Astrocyte (in vitro differentiated cells and primary cell): ENCODE measurements around the gene GNB1. TPM values are rescaled to one million over a fixed set of nuclear protein-coding genes. Genes with fewer than 3 reads are reported as not detected.

Source experiments
- DNase-seq: peaks from one replicate; pipeline ENCODE4 v3.0.0-alpha.2; 2010; ENCODE audit warnings: low read depth
- FAIRE-seq: peaks from 2 replicates; lab custom pipeline; 2011; peaks lifted over from hg19 to GRCh38; lab: Jason Lieb, UNC
- H2AFZ ChIP-seq: 2 replicates; pipeline ENCODE4 v1.6.0; 2012; ENCODE audit warnings: low read depth, low read length, inconsistent platforms
- H3K27ac ChIP-seq: 2 replicates; pipeline ENCODE4 v1.5.1; 2011; ENCODE audit warnings: low read depth, low read length, inconsistent platforms
- H3K27me3 ChIP-seq: 2 replicates; pipeline ENCODE4 v1.6.0; 2011; ENCODE audit warnings: low read length, inconsistent platforms; ENCODE audit not compliant: insufficient read depth
- H3K36me3 ChIP-seq: 2 replicates; pipeline ENCODE4 v1.5.1; 2011; ENCODE audit warnings: low read length, inconsistent platforms; ENCODE audit not compliant: insufficient read depth
- H3K4me1 ChIP-seq: 2 replicates; pipeline ENCODE4 v1.5.1; 2011; ENCODE audit warnings: low read length, inconsistent platforms; ENCODE audit not compliant: insufficient read depth
- H3K4me2 ChIP-seq: 2 replicates; pipeline ENCODE4 v1.6.0; 2012; ENCODE audit warnings: low read length, inconsistent platforms
- H3K4me3 ChIP-seq: 2 replicates; pipeline ENCODE4 v1.5.1; 2011; ENCODE audit warnings: low read depth, mild to moderate bottlenecking, low read length, inconsistent platforms; ENCODE audit not compliant: insufficient read depth
- H3K79me2 ChIP-seq: 2 replicates; pipeline ENCODE4 v1.6.0; 2012; ENCODE audit warnings: mild to moderate bottlenecking, low read length, inconsistent platforms; ENCODE audit not compliant: insufficient read depth
- H3K9ac ChIP-seq: 2 replicates; pipeline ENCODE4 v1.6.0; 2012; ENCODE audit warnings: mild to moderate bottlenecking, low read length, inconsistent platforms
- H3K9me3 ChIP-seq: 2 replicates; pipeline ENCODE4 v1.5.1; 2012; ENCODE audit warnings: low read depth, mild to moderate bottlenecking, low read length, inconsistent platforms; ENCODE audit not compliant: insufficient read depth
- H4K20me1 ChIP-seq: 2 replicates; pipeline ENCODE4 v1.6.0; 2012; ENCODE audit warnings: low read length, inconsistent platforms; ENCODE audit not compliant: insufficient read depth
- H3K27ac Mint-ChIP-seq: one replicate; pipeline ENCODE4 v1.8.0; 2021; ENCODE audit warnings: mild to moderate bottlenecking, mixed read lengths; ENCODE audit not compliant: unreplicated experiment
- H3K27me3 Mint-ChIP-seq: one replicate; pipeline ENCODE4 v1.8.0; 2021; ENCODE audit warnings: low read depth, mixed read lengths; ENCODE audit not compliant: unreplicated experiment
- H3K36me3 Mint-ChIP-seq: one replicate; pipeline ENCODE4 v1.8.0; 2021; ENCODE audit warnings: low read depth, mixed read lengths; ENCODE audit not compliant: unreplicated experiment
- H3K4me1 Mint-ChIP-seq: one replicate; pipeline ENCODE4 v1.8.0; 2021; ENCODE audit warnings: low read depth, mixed read lengths; ENCODE audit not compliant: unreplicated experiment
- H3K4me3 Mint-ChIP-seq: one replicate; pipeline ENCODE4 v1.8.0; 2021; ENCODE audit warnings: mild to moderate bottlenecking, moderate library complexity, mixed read lengths; ENCODE audit not compliant: unreplicated experiment
- H3K9me3 Mint-ChIP-seq: one replicate; pipeline ENCODE4 v1.8.0; 2021; ENCODE audit warnings: mild to moderate bottlenecking, mixed read lengths; ENCODE audit not compliant: unreplicated experiment
- EZH2 ChIP-seq: IDR thresholded peaks from 2 replicates; pipeline ENCODE4 v1.6.1; 2012; ENCODE audit warnings: mild to moderate bottlenecking, low read length, inconsistent platforms; ENCODE audit not compliant: insufficient read depth
- total RNA-seq: library from RNA; stranded (reverse); gene quantifications from 2 replicates; pipeline ENCODE4 v1.2.1, GENCODE V29; 2021
- TF ChIP-seq, protein P1 (sequence below): IDR thresholded peaks from 2 replicates; pipeline ENCODE4 v1.5.1; 2011; ENCODE audit warnings: low read depth, mild to moderate bottlenecking, inconsistent platforms, low read length, moderate library complexity; ENCODE audit not compliant: insufficient read depth

GNB1 gene
- total RNA-seq, 1 donor from 2014 or later = 602 TPM

DNA sequence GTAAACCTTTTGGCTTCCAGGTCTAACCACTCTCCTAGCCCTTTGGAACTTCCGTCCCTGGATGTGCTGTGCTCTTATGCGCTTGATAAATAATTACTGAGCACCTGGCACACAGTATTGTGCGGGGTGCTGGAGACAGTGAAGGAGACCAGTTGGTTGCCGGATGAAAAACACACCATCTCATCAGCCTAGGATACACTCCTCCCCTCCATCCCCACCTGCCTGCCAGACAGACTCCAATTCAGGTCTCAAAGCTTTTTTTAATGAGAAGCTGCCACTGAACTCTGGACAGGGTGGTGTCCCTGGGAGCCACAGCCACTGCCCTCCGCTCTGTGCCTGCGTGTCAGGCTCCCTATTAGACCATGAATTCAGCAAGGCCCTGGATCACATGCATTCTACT, 9.2 kb downstream of the GNB1 start:
- H3K27ac Mint-ChIP-seq = no peak overlapping the region
- Histone ChIP-seq H3K79me2 (peaks cover 100% of the 10 kb centered on the region), H3K4me3 (no peak overlapping the region), H3K27me3 (no peaks in the 10 kb centered on the region), H3K9ac (no peak overlapping the region), H3K4me2 (no peak overlapping the region), H3K27ac (no peak overlapping the region), H3K9me3 (no peaks in the 10 kb centered on the region), H3K36me3 (no peaks in the 10 kb centered on the region), H3K4me1 (peaks cover 27% of the 10 kb centered on the region), H4K20me1 (peaks cover 96% of the 10 kb centered on the region), H2AFZ (no peak overlapping the region)
- TF ChIP-seq, protein P1, sequence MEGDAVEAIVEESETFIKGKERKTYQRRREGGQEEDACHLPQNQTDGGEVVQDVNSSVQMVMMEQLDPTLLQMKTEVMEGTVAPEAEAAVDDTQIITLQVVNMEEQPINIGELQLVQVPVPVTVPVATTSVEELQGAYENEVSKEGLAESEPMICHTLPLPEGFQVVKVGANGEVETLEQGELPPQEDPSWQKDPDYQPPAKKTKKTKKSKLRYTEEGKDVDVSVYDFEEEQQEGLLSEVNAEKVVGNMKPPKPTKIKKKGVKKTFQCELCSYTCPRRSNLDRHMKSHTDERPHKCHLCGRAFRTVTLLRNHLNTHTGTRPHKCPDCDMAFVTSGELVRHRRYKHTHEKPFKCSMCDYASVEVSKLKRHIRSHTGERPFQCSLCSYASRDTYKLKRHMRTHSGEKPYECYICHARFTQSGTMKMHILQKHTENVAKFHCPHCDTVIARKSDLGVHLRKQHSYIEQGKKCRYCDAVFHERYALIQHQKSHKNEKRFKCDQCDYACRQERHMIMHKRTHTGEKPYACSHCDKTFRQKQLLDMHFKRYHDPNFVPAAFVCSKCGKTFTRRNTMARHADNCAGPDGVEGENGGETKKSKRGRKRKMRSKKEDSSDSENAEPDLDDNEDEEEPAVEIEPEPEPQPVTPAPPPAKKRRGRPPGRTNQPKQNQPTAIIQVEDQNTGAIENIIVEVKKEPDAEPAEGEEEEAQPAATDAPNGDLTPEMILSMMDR = no peak
- no peak for TF ChIP-seq EZH2
- no peak overlapping the region for H3K4me3 Mint-ChIP-seq
- peaks cover 52% of the 10 kb centered on the region for H3K4me1 Mint-ChIP-seq
- no peaks in the 10 kb centered on the region for H3K9me3 Mint-ChIP-seq
- H3K27me3 Mint-ChIP-seq = no peaks in the 10 kb centered on the region
- no peak for FAIRE-seq
- no peak for DNase-seq
- peaks cover 20% of the 10 kb centered on the region for H3K36me3 Mint-ChIP-seq

DNA sequence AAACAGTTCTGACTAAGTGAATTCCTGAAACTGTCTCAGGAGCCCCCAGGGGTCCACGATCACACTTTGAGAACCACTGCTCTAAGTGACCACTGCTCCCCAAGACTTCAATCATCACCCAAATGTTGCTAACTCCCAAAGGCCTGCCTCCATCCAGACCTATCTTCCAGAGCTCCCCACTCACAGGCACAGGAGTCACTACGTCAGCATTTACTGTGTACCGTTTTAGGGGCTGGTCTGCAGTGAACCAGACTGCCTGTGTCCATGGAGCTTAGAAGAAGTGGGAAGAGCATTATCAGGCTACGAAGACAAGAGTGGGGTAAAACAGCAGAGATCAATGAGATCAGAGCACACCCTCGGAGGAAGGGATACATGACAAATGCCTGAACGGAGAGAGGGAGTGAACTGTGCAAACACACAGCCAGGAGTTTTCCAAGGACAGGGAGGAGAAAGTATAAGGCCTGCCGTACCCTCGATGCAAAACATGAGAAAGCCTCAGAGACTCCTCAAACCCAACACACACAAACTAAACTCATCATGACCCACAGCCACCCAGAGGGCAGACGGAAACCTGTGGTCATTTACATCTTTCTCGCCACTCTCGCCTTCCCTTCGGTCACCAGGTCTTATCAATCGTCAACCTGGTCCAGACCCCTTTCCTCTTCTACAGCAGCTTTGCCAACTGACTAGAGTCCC, 10.1 kb downstream of the GNB1 start:
- H3K36me3 ChIP-seq = peaks cover 7% of the 10 kb centered on the region
- no peak overlapping the region for H3K4me3 ChIP-seq
- Mint-ChIP-seq H3K27me3 (no peaks in the 10 kb centered on the region), H3K4me3 (peak overlapping the region; percentile 61), H3K9me3 (no peaks in the 10 kb centered on the region), H3K4me1 (peaks cover 62% of the 10 kb centered on the region), H3K36me3 (peaks cover 21% of the 10 kb centered on the region), H3K27ac (peak overlapping the region; percentile 42)
- H3K79me2 ChIP-seq = peaks cover 100% of the 10 kb centered on the region
- H3K27me3 ChIP-seq = no peaks in the 10 kb centered on the region
- H2AFZ ChIP-seq = no peak overlapping the region
- H3K9me3 ChIP-seq = no peaks in the 10 kb centered on the region
- no peak overlapping the region for H3K9ac ChIP-seq
- H4K20me1 ChIP-seq = peaks cover 96% of the 10 kb centered on the region
- TF ChIP-seq, protein P1 = no peak
- TF ChIP-seq EZH2 = no peak
- FAIRE-seq = no peak
- no peak overlapping the region for H3K27ac ChIP-seq
- peaks cover 36% of the 10 kb centered on the region for H3K4me1 ChIP-seq
- peak overlapping the region; percentile 5 for H3K4me2 ChIP-seq
- DNase-seq = no peak

DNA sequence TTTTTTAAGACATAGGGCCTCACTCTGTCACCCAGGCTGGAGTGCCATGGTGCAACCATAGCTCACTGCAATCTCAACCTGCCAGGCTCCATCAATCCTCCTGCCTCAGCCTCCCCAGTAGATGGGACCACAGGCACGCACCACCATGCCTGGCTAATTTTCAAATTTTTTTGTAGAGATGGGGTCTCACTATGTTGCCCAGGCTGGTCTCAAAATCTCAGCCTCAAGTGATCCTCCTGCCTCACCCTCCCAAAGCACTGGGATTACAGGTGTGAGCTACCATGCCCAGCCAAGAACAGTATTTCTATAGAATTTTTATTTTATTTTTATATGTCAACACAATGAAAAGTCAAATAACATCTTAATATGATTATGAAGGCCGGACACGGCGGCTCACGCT, 10.9 kb downstream of the GNB1 start:
- no peak overlapping the region for H3K9ac ChIP-seq
- Mint-ChIP-seq H3K27ac (no peak overlapping the region), H3K36me3 (peaks cover 28% of the 10 kb centered on the region), H3K4me3 (no peak overlapping the region), H3K9me3 (no peaks in the 10 kb centered on the region), H3K27me3 (no peaks in the 10 kb centered on the region), H3K4me1 (peaks cover 67% of the 10 kb centered on the region)
- no peak overlapping the region for H3K27ac ChIP-seq
- no peak overlapping the region for H2AFZ ChIP-seq
- peaks cover 38% of the 10 kb centered on the region for H3K4me1 ChIP-seq
- DNase-seq (no peak), FAIRE-seq (no peak)
- no peak for TF ChIP-seq EZH2
- TF ChIP-seq, protein P1 = no peak
- H3K27me3 ChIP-seq = no peaks in the 10 kb centered on the region
- peaks cover 10% of the 10 kb centered on the region for H3K36me3 ChIP-seq
- H3K4me2 ChIP-seq = no peak overlapping the region
- peaks cover 96% of the 10 kb centered on the region for H4K20me1 ChIP-seq
- peaks cover 100% of the 10 kb centered on the region for H3K79me2 ChIP-seq
- H3K9me3 ChIP-seq = no peaks in the 10 kb centered on the region
- H3K4me3 ChIP-seq = no peak overlapping the region
